Lung microvascular endothelial cell (primary cell): Measurements from ENCODE around the gene CLEC19A. TPM values are rescaled to one million over a fixed set of nuclear protein-coding genes. Genes with fewer than 3 reads are reported as not detected.

Experiments
- DNase-seq, 2 donors: peaks; one replicate each; pipeline versions ENCODE4 v3.0.0 to v3.0.0-alpha.2; 2010; ENCODE audit warnings: low read depth in 2 of 2
- total RNA-seq: library from RNA; depleted of rRNA; stranded (reverse); fragments of >200 nt; gene quantifications from 2 replicates; pipeline ENCODE4 v1.2.1, GENCODE V29; 2014

Gene CLEC19A
- total RNA-seq, 1 donor from 2014 or later: not detected

DNA sequence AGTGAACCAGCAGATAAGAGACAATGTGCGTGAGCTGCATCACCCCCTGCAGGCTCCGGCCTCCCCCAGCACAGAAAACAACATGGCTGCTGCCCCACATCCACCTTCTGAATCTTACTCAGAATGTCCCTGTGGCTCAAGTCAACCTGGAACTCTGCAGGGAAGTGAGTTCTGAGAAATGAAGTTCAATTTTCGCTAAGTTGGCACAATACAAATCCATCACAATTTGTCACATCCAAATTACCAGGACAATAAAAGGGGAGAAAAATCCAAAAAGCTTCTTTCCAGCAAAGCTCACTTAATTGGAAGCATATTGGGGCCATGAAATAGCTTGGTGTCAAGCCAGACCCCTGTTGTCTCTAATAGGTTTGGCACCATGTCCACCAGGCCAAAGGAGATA lies 38.1 kb downstream of the CLEC19A start:
- DNase-seq: no peak

DNA sequence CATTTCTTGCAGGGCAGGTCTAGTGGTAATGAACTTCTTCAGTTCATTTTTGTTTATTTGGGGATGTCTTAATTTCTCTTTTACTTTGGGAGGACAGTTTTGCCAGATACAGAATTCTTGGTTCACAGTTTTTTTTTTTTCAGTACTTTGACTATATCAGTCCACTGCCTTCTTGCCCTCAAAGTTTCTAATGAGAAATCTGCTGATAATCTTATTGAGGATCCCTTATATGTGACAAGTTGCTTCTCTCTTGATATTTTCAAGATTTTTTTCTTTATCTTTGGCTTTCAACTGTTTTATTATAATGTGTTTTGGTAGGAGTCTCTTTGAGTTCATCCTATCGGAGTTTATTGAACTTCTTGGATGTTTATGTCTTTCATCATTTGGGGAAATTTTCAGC lies 42.8 kb downstream of the CLEC19A start:
- no peak for DNase-seq

DNA sequence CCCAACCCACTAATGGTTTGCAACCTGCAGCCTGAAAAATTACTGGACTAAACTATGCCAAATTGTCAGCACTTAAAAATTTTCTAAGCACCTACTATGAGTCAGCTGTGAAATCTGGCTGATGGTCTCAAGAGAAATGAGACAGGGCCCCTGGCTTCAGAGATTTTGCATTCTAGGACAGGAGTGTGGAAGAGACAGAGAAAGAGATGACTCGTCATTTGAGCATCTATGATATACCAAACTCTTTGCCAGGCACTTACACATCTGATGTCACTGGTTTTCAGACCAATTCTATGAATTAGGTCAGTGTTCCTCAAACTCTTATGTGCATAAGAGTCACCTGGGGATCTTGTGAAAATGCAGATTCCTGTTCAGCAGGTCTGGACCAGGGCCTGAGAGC lies 44.4 kb downstream of the CLEC19A start:
- no peak for DNase-seq

DNA sequence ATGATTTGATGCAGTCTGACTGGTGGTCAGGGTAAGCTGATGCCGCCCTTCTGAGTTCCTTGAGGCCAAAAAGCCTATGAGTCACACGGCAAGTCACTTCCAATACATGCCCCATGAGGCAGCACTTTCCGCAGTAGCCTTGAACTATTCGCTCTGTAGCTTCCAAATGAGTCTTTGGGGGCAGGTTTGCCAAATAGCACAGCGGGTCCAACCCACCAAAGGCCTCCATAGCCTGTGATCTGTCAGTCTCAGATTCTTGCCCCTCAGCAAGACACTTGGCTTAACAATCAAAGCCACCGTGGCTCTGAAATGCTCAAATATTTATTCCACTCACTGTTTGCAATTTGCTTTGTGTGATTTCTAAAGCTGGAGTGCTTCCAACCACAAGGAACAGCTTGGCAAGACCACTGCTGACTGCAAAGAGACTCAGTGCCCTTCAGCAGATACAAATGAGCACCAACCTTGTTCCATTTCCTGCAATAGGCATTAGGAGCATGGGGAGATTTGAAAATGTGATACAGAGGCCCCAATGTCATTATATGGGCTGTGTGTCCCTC lies 45.4 kb downstream of the CLEC19A start:
- DNase-seq: peak in 1 of 2 donors; percentile 27

DNA sequence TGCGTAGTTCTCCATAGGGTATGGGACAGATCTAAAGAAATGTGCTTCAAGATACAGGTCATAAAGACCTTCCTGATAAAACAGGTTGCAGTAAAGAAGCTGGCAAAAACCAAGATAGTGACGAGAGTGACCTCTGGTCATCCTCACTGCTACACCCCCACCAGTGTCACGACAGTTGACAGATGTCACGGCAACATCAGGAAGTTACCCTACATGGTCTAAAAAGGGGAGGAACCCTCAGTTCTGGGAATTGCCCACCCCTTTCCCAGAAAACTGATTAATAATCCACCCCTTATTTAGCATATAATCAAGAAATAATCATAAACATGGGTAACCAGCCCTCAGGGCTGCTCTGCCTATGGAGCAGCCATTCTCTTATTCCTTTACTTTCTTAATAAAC lies 46.3 kb downstream of the CLEC19A start:
- DNase-seq: no peak

DNA sequence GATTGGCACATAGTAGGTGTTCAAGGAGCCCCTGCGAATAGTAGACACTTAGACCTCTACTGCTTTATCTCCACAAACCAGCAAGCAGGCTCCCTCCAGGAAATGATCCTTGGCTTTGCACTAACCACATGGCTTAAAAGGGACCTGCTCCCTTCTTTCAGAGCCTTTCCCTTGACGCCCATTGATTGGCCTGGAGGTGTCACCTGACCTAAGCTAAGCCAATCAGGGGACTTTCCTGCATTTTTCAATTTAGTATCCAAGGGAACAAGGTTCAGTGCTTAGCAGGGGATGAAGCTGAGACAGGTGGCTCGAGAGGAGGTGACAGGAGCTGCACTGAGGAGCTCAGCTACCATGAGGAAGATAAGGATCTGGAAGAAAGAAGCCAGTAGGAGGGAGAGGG lies 52.8 kb downstream of the CLEC19A start:
- DNase-seq: no peak

DNA sequence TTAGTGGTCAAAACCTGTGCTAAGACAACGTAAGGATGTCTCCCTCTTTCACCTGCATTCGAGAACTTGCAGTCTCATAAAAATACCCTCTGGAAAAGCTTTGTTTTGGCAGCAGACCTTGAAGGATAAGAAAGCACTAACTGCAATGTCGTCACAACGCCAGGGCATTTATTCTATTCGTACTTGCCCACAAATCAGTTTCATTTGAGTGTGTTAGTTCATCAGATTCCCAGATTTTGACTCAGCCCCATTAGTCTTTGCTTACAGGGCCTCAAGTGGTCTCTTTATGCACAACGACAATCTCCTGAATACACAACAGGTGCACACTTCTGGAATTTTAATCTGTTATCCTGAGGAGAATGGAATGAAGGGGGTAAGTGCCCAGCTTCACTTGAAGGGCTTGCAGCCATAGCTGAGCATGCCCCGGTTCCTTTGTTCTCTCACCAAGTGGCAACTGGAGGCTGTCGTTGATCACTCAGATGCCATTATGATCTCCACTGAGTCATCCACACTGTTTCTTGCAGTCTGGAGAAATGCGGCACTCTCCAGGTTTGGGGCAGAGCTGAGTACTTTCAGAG lies 58.8 kb downstream of the CLEC19A start:
- no peak for DNase-seq

DNA sequence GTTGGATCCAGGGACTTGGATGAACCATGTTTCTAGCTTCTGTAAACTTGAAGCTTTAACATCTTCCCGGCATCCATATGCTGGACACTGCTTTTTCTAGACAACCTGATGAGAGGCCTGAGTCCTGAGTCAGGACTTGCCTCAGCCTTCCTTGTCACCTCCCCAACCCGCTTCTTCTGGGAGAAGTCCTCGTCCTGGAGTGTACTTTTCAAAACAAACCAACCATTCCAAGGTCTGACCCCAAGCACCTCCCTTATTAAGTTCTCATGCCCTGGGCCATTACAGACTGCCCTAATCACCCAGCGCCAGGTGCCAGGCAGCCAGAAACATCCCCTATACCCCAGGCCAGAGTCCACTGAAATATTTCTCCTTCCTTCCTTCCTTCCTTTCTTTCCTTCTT lies 59.4 kb downstream of the CLEC19A start:
- no peak for DNase-seq

DNA sequence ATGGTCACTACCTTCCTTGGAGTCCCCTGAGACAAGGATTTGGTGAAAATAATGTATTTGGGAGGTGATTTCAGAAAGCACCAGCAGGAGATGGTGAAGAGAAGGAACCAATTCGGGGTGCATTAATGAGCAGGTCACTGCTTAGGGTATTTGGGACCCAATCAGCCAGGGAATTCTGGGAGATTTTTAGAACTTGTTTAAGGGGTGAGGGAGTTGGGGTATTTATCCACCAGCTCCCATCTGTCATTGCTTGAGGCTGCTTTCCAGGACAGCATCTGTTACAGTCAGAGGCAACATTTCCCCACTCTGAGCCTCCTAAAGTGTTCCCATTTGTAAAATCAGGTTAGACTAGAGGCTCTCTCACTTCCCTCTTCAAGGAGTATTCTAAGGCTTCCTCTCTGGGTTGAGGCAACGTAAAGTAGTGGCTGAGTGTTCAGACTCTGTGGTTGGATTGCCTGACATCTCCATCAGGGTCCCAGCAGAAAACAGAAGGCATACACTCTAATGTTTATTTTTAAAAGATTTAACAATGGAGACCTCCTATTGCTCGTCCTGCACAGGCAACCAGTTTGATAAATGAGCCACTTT lies 60.9 kb downstream of the CLEC19A start:
- no peak for DNase-seq

DNA sequence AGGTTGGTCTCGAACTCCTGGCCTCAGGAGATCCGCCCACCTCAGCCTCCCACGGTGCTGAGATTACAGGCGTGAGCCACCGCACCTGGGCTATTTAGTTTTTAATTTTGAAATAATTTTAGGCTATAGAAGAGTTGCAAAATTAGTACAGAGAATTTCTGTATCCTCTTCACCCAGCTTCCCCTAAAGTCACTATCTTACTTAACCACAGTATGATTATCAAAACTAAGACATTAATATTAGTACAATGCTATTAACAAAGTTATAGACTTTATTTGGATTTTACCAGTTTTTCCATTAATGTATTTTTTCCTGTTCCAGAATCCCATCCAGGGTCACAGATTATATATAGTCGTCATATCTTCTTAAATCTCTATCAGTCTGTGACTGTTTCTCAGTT lies 62.6 kb downstream of the CLEC19A start:
- no peak for DNase-seq

DNA sequence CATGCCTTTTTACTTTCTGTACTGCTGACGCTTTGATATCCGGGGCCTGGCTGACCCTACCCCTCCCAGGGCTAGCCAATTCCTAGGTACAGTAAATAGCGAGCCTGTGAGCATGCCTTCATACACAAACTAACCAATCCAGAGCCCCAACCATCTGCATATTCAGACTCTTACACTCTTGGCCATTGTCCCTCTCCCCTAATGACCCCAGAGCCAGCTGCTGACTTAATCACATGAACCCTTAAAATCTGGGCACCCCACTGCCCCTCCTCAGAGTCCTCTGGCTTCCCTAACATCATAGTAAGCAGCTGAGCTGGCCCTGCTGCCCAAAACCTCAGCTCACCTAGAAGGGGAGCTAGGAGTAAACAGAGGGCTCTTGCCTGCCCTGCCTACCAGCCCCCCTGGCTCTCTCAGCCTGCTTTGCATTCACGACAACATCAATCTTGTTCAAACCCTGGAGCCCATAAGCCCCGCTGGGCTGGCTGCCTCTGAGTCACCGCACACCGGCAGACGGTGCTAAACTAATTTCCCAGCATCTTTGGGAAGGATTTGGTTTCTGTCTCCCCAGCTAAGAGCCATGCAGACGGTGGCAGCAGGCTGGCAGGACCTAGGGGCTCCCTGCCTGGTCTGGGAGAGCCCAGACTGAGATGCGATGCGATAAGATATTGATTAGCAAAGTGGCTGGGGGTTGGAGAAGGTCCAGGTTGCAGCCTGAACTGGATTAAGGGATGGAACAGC lies 63.2 kb downstream of the CLEC19A start:
- DNase-seq: no peak

DNA sequence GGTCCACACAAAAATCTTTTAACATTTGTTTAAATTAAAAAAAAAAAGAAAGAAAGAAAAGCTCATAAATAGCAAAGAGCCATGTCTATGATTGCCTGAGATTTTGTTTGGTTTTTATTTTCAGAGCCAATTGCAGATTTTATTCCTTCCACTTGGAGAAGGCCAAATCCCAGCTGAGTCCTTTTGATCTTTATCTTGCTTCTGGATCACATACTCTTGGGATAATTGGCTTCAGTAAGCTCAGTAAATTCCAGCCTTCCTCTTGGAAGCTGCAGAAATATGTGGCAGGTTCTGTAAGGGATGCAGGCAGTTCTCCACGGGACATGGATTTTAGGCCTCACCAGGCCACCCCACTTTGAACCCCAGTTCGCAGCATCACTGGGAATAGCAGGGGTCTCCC lies 68.8 kb downstream of the CLEC19A start:
- no peak for DNase-seq

DNA sequence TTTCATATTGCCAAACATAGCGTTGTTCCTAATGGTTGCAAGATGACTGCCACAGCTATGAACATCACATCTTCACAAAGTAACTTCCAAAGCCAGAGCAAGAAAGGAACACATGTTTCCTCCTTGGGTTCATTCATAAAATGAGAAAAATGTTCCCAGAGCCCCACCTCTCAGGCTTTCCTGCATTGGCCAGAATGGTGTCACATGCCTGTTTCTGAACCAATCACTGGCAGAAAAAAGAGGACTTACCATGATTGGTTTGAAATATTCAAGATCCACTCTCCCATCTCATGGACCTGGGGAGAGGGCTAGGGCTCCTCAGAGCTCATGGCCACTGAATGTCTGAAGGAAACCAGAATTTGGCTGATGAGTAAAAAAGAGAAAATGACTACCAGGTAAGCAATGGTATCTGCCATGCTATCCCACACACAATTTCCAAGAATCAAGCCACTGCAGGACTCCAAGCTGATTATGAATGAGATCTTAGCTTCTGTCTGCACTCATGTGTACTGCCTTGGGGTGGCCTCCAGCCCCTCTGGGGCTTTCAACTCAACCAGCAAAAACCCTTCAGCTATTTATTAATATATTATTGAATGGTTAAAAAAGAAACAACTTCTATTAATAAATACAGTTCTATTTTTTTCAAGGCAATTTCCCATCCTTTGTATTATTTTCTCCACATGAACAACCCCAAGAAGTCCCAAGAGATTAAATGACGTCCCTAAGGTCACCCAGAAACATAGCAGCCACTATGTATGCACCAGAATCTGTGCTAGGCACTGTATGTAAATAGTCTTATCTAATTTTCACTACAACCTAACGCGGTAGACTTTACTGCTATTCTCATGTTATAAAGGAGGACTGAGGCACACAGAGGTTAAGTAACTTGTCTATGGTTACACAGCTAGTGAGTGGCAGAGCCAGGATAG lies 70.8 kb downstream of the CLEC19A start:
- DNase-seq: no peak

DNA sequence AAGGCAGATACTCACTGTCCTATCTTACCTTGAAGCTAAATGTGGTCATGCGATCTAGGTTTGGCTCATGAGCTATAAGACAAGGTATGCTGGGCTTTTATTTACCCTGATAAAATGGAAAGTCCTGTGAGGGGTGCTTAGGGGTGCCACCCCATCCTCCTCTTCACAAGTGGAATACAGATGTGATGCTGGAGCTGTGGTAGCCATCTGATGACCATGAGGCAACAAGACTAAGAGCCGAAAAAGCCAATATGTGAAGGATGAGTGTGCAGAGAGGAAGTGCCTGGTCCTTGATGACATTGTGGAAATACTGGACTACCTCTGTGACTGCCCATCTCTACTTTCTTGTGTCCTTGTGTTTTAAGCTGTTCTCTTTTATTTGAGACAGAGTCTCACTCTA lies 74.0 kb downstream of the CLEC19A start:
- DNase-seq: no peak

Other genes starting within 250 kb of the CLEC19A start
- gene COQ7, start 218.1 kb upstream of the CLEC19A start, total RNA-seq: 14.8 and 19.4 TPM in 2 replicates
- 17.0 and 28.4 TPM in 2 replicates for gene ITPRIPL2, start 171.8 kb upstream of the CLEC19A start, total RNA-seq
- 1.7 and 4.4 TPM in 2 replicates for gene SYT17, start 117.5 kb upstream of the CLEC19A start, total RNA-seq
- not detected in 2 replicates for gene TMC5, start 132.2 kb downstream of the CLEC19A start, total RNA-seq
- gene GDE1, start 236.4 kb downstream of the CLEC19A start, total RNA-seq: 24.0 and 30.5 TPM in 2 replicates
- 5.6 and 6.5 TPM in 2 replicates for gene CCP110, start 238.2 kb downstream of the CLEC19A start, total RNA-seq